GM21423 (cell line): ENCODE data around the gene CSRP2.
A peak's percentile ranks its signal among the peaks of the same experiment; 100 is the strongest.

Experiments
- ATAC-seq: cut with Tn5 transposase; IDR thresholded peaks from one replicate; pipeline ENCODE4 v1.9.1; 2021; ENCODE audit warnings: mild to moderate bottlenecking, moderate library complexity; ENCODE audit not compliant: unreplicated experiment

CSRP2 gene

GRCh38 chr12:76878899-76879709 is at the start of gene CSRP2:
CSRP2 (minus strand) TSS chr12:76879019; CDS start chr12:76866260, 12,759 bp downstream.
- peak; percentile 84 for ATAC-seq

DNA sequence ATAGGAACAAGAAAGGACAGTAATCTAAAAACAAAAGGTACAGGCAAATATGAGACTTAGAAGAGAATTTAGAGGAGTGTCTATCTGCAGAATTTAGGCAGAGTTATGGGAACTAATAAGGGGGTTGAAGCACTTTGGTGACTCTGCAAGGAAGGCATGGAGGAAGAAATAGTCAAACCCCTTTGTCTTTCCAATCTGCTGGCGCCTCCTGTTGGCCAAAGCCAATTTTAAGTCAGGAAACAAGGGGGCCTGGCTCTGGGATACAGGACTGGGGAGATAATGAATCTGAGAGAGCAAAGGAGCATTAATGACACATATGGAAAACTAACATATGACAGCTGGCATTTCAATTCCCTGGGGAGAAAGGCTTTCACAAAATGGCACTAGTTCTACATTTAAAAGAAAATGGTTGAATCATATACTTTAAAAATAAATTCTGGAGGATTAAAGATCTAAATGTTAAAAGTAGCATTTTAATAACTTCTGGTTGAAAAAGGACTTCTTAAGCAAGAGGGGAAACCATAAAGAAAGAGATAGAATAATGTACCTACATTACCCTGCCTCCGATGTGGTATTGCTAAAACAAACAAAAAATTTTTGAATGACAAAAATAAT is 48.5 kb upstream of the CSRP2 start:
- ATAC-seq, result peak; percentile 60

- ATAC-seq, result no peak
Observed at GRCh38 chr12:76925135-76925534, 46.3 kb upstream of the CSRP2 start.

GRCh38 chr12:76922866-76923265 is 44.0 kb upstream of the CSRP2 start:
- no peak for ATAC-seq

DNA sequence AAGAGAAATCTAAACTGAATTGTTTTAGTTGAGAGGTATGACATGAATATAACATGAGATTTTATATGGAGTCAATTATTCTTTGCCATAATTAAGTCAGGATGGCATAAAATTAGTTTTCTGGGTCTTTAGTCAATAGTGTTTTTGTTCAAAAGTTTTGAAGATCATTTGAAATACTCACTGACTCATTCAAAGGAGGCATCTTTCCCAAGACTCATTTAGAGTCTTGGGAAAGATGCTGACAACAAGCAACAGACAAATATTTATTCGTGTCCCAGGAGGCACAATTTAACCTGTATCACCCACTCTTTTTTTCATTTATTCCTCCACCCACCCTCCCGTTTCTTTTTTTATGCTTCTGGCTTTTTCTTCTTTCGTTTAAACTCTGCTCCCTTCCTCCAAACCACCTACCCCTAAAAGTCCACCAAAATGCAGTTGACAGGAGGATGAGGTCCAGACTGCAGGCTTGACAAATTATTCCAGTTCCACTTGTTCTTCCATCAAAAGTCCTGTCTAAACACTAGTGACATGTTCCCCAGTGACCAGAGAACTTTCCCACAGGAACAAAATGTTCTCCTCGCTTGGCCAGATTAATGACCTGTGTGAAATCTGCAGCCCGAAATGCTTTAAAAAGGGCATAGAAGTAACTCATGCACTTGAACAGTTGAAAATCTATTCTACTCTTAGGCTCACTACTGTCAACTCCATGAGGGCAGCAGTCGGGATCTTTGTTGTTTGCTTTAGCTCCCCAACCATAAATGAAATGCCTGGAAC is 43.3 kb upstream of the CSRP2 start:
- ATAC-seq, result no peak

DNA sequence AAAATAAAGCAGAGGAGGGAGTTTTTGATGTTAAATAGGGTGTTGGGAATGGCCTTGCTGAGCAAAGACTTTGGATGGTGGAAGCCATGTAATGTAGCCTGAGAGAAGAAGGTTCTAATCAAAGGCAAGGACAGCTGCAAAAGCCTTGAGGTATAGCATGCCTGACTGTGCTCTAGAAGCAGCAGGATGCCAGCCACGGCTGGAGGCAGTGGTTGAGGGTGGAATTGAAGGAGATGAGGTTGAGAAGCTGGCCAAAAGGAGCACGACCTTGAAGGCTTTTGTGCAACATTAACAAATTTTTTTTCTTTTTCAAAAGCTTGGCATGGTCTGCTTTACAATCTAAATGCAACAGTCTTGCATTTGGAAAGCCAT is 42.3 kb upstream of the CSRP2 start:
- ATAC-seq, result no peak

- ATAC-seq, result peak; percentile 81
Observed at GRCh38 chr12:76920172-76921099, 41.6 kb upstream of the CSRP2 start.

GRCh38 chr12:76919383-76920171 is 40.8 kb upstream of the CSRP2 start:
- ATAC-seq, result peak; percentile 12

DNA sequence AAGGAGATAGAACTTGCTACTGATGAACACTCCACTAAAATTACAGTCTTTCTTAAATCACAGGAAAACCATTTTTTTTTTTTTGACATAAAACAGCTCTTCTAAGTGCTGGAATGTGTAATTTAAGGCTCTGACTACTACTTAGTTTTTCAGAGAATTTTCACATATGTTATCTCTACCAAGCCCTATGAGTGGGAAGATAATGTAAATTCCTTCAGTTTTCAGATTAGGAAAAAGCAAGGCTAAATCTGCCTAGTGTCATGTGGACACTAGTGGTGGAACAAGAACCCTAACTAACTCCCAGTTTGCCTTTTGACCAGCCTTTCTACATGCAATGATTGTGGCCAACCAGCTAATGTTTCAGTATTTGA is 37.3 kb upstream of the CSRP2 start:
- ATAC-seq, result no peak

GRCh38 chr12:76915361-76916169 is 36.7 kb upstream of the CSRP2 start:
- no peak for ATAC-seq

DNA sequence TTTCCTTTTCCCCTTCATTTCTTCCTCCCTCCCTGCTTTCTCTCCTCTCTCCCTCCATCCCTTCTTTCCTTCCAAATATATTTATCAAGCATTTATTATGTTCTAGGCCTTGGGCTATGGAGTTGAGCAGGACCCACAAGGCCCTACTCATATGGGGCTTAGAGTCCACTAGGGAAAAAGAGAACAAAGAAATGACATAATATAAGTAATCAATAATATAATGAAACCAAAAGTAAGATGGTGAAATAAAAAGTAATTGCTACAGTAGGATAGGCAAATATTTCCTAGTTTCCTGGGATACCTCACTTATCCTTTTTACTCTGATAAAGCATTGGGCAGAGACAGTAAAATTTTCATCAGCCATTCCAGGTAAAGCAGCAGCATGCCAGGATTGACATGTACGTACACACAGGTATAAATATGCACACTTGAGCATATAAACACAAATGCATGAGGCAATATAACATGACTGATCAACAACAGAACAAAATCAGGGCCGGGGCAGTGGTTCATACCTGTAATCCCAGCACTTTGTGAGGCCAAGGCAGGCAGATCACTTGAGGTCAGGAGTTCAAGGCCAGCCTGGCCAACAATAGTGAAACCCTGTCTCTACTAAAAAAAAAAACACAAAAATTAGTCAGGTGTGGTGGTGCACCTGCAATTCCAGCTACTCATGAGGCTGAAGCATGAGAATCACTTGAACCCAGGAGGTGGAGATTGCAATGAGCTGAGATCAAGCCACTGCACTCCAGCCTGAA is 35.5 kb upstream of the CSRP2 start:
- no peak for ATAC-seq

GRCh38 chr12:76909290-76909689 is 30.5 kb upstream of the CSRP2 start:
- ATAC-seq, result no peak

GRCh38 chr12:76908303-76909017 is 29.6 kb upstream of the CSRP2 start:
- no peak for ATAC-seq

- no peak for ATAC-seq
Observed at GRCh38 chr12:76901628-76902380, 23.0 kb upstream of the CSRP2 start.

- no peak for ATAC-seq
Observed at GRCh38 chr12:76899522-76899921, 20.7 kb upstream of the CSRP2 start.

DNA sequence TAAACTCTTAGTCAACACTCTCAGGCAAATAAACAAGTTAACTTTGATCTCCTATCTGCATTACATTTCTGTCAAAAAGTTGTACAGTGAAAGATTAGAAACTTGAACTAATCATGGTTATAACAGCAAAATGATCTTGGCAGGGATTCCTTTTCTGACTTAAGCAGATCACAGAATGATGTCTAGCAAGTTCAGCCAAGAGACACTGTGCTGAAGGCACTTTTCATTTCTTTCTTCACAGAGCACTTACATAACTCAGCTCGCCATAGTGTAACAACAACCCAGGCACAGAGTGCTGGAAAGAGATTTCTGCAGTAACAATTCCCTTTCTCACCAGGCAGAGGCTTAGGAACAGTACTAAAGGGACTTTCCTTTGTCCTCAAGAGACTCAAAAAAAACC is 19.6 kb upstream of the CSRP2 start:
- ATAC-seq, result no peak

- no peak for ATAC-seq
Observed at GRCh38 chr12:76896274-76896673, 17.5 kb upstream of the CSRP2 start.
